ENCODE results near the gene PRKCA.
"Not testable (repeated sequence)": the region's sequence is repeated elsewhere in the genome, so short reads cannot be mapped to it uniquely, and the experiment has no call there.

The PRKCA gene

GRCh38 chr17:66354981-66355380 lies 52.6 kb downstream of the PRKCA start:
- Histone ChIP-seq H3K9me3 (ENCODE audit: insufficient read depth, low read depth, low read length) (no peaks in the 10 kb centered on the region), H3K9ac (ENCODE audit: low read depth, low read length) (no peak overlapping the region), H3K27me3 (ENCODE audit: insufficient read depth, low read length) (no peaks in the 10 kb centered on the region), H3K27ac (ENCODE audit: low read depth, low read length) (no peak overlapping the region), H3K4me3 (ENCODE audit: low read length) (no peak overlapping the region), H3K36me3 (ENCODE audit: insufficient read depth, low read length) (no peaks in the 10 kb centered on the region), H3K4me1 (ENCODE audit: insufficient read depth, low read length) (peaks cover 17% of the 10 kb centered on the region)
- 83% methylated on average over 5 of the region's 5 CpGs for WGBS

GRCh38 chr17:66355510-66355909 lies 53.1 kb downstream of the PRKCA start:
- Histone ChIP-seq H3K27ac (ENCODE audit: low read depth, low read length) (no peak overlapping the region), H3K36me3 (ENCODE audit: insufficient read depth, low read length) (no peaks in the 10 kb centered on the region), H3K27me3 (ENCODE audit: insufficient read depth, low read length) (no peaks in the 10 kb centered on the region), H3K9ac (ENCODE audit: low read depth, low read length) (no peak overlapping the region), H3K4me1 (ENCODE audit: insufficient read depth, low read length) (peaks cover 23% of the 10 kb centered on the region), H3K4me3 (ENCODE audit: low read length) (no peak overlapping the region), H3K9me3 (ENCODE audit: insufficient read depth, low read depth, low read length) (no peaks in the 10 kb centered on the region)
- 97% methylated on average over 2 of the region's 2 CpGs for WGBS

- Histone ChIP-seq H3K4me3 (ENCODE audit: low read length) (no peak overlapping the region), H3K27ac (ENCODE audit: low read depth, low read length) (no peak overlapping the region), H3K9me3 (ENCODE audit: insufficient read depth, low read depth, low read length) (no peaks in the 10 kb centered on the region), H3K27me3 (ENCODE audit: insufficient read depth, low read length) (no peaks in the 10 kb centered on the region), H3K4me1 (ENCODE audit: insufficient read depth, low read length) (peaks cover 27% of the 10 kb centered on the region), H3K9ac (ENCODE audit: low read depth, low read length) (no peak overlapping the region), H3K36me3 (ENCODE audit: insufficient read depth, low read length) (no peaks in the 10 kb centered on the region)
- WGBS = 93% methylated on average over 2 of the region's 2 CpGs
Observed at GRCh38 chr17:66357037-66357436, 54.6 kb downstream of the PRKCA start.

GRCh38 chr17:66359351-66359750 lies 56.9 kb downstream of the PRKCA start:
- Histone ChIP-seq H3K9me3 (ENCODE audit: insufficient read depth, low read depth, low read length) (no peaks in the 10 kb centered on the region), H3K27ac (ENCODE audit: low read depth, low read length) (no peak overlapping the region), H3K4me1 (ENCODE audit: insufficient read depth, low read length) (peaks cover 27% of the 10 kb centered on the region), H3K27me3 (ENCODE audit: insufficient read depth, low read length) (no peaks in the 10 kb centered on the region), H3K4me3 (ENCODE audit: low read length) (no peak overlapping the region), H3K9ac (ENCODE audit: low read depth, low read length) (no peak overlapping the region), H3K36me3 (ENCODE audit: insufficient read depth, low read length) (no peaks in the 10 kb centered on the region)
- 100% methylated on average over 1 of the region's 2 CpGs for WGBS

GRCh38 chr17:66360961-66361565 lies 58.6 kb downstream of the PRKCA start:
- not testable (repeated sequence) for H3K4me3 ChIP-seq (ENCODE audit: low read length); H3K9ac ChIP-seq (ENCODE audit: low read depth, low read length); H3K27me3 ChIP-seq (ENCODE audit: insufficient read depth, low read length); H3K27ac ChIP-seq (ENCODE audit: low read depth, low read length); H3K36me3 ChIP-seq (ENCODE audit: insufficient read depth, low read length); H3K9me3 ChIP-seq (ENCODE audit: insufficient read depth, low read depth, low read length)
- WGBS = 94% methylated on average over 12 of the region's 12 CpGs
- peaks cover 33% of the 10 kb centered on the region for H3K4me1 ChIP-seq (ENCODE audit: insufficient read depth, low read length)

- no peak overlapping the region for H3K27ac ChIP-seq (ENCODE audit: low read depth, low read length)
- peaks cover 42% of the 10 kb centered on the region for H3K4me1 ChIP-seq (ENCODE audit: insufficient read depth, low read length)
- WGBS = 91% methylated on average over 10 of the region's 10 CpGs
- H3K9ac ChIP-seq (ENCODE audit: low read depth, low read length) = no peak overlapping the region
- H3K36me3 ChIP-seq (ENCODE audit: insufficient read depth, low read length) = no peaks in the 10 kb centered on the region
- H3K4me3 ChIP-seq (ENCODE audit: low read length) = no peak overlapping the region
- no peaks in the 10 kb centered on the region for H3K27me3 ChIP-seq (ENCODE audit: insufficient read depth, low read length)
- H3K9me3 ChIP-seq (ENCODE audit: insufficient read depth, low read depth, low read length) = no peaks in the 10 kb centered on the region
Observed at GRCh38 chr17:66364508-66364907, 62.1 kb downstream of the PRKCA start.

GRCh38 chr17:66364990-66365490 lies 62.6 kb downstream of the PRKCA start:
- H3K4me1 ChIP-seq (ENCODE audit: insufficient read depth, low read length) = peaks cover 37% of the 10 kb centered on the region
- WGBS = 61% methylated on average over 4 of the region's 4 CpGs
- H3K27ac ChIP-seq (ENCODE audit: low read depth, low read length) = no peak overlapping the region
- H3K4me3 ChIP-seq (ENCODE audit: low read length) = no peak overlapping the region
- H3K27me3 ChIP-seq (ENCODE audit: insufficient read depth, low read length) = no peaks in the 10 kb centered on the region
- H3K9me3 ChIP-seq (ENCODE audit: insufficient read depth, low read depth, low read length) = no peaks in the 10 kb centered on the region
- no peak overlapping the region for H3K9ac ChIP-seq (ENCODE audit: low read depth, low read length)
- no peaks in the 10 kb centered on the region for H3K36me3 ChIP-seq (ENCODE audit: insufficient read depth, low read length)

- 67% methylated on average over 1 of the region's 2 CpGs for WGBS
- H3K27ac ChIP-seq (ENCODE audit: low read depth, low read length) = no peak overlapping the region
- H3K4me3 ChIP-seq (ENCODE audit: low read length) = no peak overlapping the region
- peaks cover 29% of the 10 kb centered on the region for H3K4me1 ChIP-seq (ENCODE audit: insufficient read depth, low read length)
- H3K9me3 ChIP-seq (ENCODE audit: insufficient read depth, low read depth, low read length) = no peaks in the 10 kb centered on the region
- no peak overlapping the region for H3K9ac ChIP-seq (ENCODE audit: low read depth, low read length)
- no peaks in the 10 kb centered on the region for H3K27me3 ChIP-seq (ENCODE audit: insufficient read depth, low read length)
- H3K36me3 ChIP-seq (ENCODE audit: insufficient read depth, low read length) = no peaks in the 10 kb centered on the region
Observed at GRCh38 chr17:66365903-66366302, 63.5 kb downstream of the PRKCA start.

- 90% methylated on average over 2 of the region's 2 CpGs for WGBS
- peaks cover 28% of the 10 kb centered on the region for H3K4me1 ChIP-seq (ENCODE audit: insufficient read depth, low read length)
- no peak overlapping the region for H3K9ac ChIP-seq (ENCODE audit: low read depth, low read length)
- no peaks in the 10 kb centered on the region for H3K36me3 ChIP-seq (ENCODE audit: insufficient read depth, low read length)
- no peak overlapping the region for H3K27ac ChIP-seq (ENCODE audit: low read depth, low read length)
- no peak overlapping the region for H3K4me3 ChIP-seq (ENCODE audit: low read length)
- H3K27me3 ChIP-seq (ENCODE audit: insufficient read depth, low read length) = no peaks in the 10 kb centered on the region
- H3K9me3 ChIP-seq (ENCODE audit: insufficient read depth, low read depth, low read length) = no peaks in the 10 kb centered on the region
Observed at GRCh38 chr17:66367107-66367506, 64.7 kb downstream of the PRKCA start.

GRCh38 chr17:66369830-66370229 lies 67.4 kb downstream of the PRKCA start:
- Histone ChIP-seq H3K9ac (ENCODE audit: low read depth, low read length) (no peak overlapping the region), H3K27ac (ENCODE audit: low read depth, low read length) (no peak overlapping the region), H3K9me3 (ENCODE audit: insufficient read depth, low read depth, low read length) (no peaks in the 10 kb centered on the region), H3K27me3 (ENCODE audit: insufficient read depth, low read length) (no peaks in the 10 kb centered on the region), H3K4me3 (ENCODE audit: low read length) (no peak overlapping the region), H3K36me3 (ENCODE audit: insufficient read depth, low read length) (no peaks in the 10 kb centered on the region), H3K4me1 (ENCODE audit: insufficient read depth, low read length) (peaks cover 35% of the 10 kb centered on the region)
- WGBS = 85% methylated on average over 3 of the region's 4 CpGs

GRCh38 chr17:66371561-66371960 lies 69.1 kb downstream of the PRKCA start:
- H3K4me3 ChIP-seq (ENCODE audit: low read length) = no peak overlapping the region
- no peaks in the 10 kb centered on the region for H3K27me3 ChIP-seq (ENCODE audit: insufficient read depth, low read length)
- H3K4me1 ChIP-seq (ENCODE audit: insufficient read depth, low read length) = peaks cover 18% of the 10 kb centered on the region
- WGBS = 93% methylated on average over 7 of the region's 7 CpGs
- H3K36me3 ChIP-seq (ENCODE audit: insufficient read depth, low read length) = no peaks in the 10 kb centered on the region
- H3K9me3 ChIP-seq (ENCODE audit: insufficient read depth, low read depth, low read length) = no peaks in the 10 kb centered on the region
- no peak overlapping the region for H3K9ac ChIP-seq (ENCODE audit: low read depth, low read length)
- no peak overlapping the region for H3K27ac ChIP-seq (ENCODE audit: low read depth, low read length)

GRCh38 chr17:66372182-66372581 lies 69.8 kb downstream of the PRKCA start:
- Histone ChIP-seq H3K4me3 (ENCODE audit: low read length) (no peak overlapping the region), H3K36me3 (ENCODE audit: insufficient read depth, low read length) (no peaks in the 10 kb centered on the region), H3K9ac (ENCODE audit: low read depth, low read length) (no peak overlapping the region), H3K27me3 (ENCODE audit: insufficient read depth, low read length) (no peaks in the 10 kb centered on the region), H3K27ac (ENCODE audit: low read depth, low read length) (no peak overlapping the region), H3K9me3 (ENCODE audit: insufficient read depth, low read depth, low read length) (no peaks in the 10 kb centered on the region), H3K4me1 (ENCODE audit: insufficient read depth, low read length) (peaks cover 13% of the 10 kb centered on the region)
- 92% methylated on average over 3 of the region's 5 CpGs for WGBS
